ENCODE data around the gene FAM227B. TPM values are rescaled to one million over a fixed set of nuclear protein-coding genes. Genes with fewer than 3 reads are reported as not detected.
A peak's percentile ranks its signal among the peaks of the same experiment; 100 is the strongest.

Gene FAM227B
- total and polyA plus RNA-seq, 3 experiments from 2014 or later = 4.9 to 20.4 (median 5.6) TPM

GRCh38 chr15:49646891-49647290 is 26.3 kb upstream of the FAM227B start:
- no peaks in the 10 kb centered on the region for H3K4me1 ChIP-seq (ENCODE audit: insufficient read depth, low read length)
- no peaks in the 10 kb centered on the region for H3K9me3 ChIP-seq (ENCODE audit: low read length)
- Mint-ChIP-seq H3K27ac (peak overlapping the region in 1 of 8 donors; percentile 86), H3K4me1 (no peaks in the 10 kb centered on the region), H3K27me3 (no peaks in the 10 kb centered on the region), H3K9me3 (peaks cover 0 to 2% (median 0%) of the 10 kb centered on the region in 5 donors), H3K4me3 (no peak overlapping the region), H3K36me3 (peaks cover 0 to 15% (median 3%) of the 10 kb centered on the region in 3 donors)
- H3K27ac ChIP-seq (ENCODE audit: low read depth, low read length) = no peak overlapping the region
- POLR2A ChIA-PET = no interaction called here
- DNase-seq = no peak
- H3K4me3 ChIP-seq (ENCODE audit: low read length) = no peak overlapping the region
- CTCF ChIA-PET = no interaction called here
- H3K36me3 ChIP-seq (ENCODE audit: insufficient read depth, low read length) = no peaks in the 10 kb centered on the region
- H3K27me3 ChIP-seq (ENCODE audit: insufficient read depth, low read length, poor library complexity, severe bottlenecking) = no peaks in the 10 kb centered on the region

GRCh38 chr15:49645941-49646340 is 25.3 kb upstream of the FAM227B start:
- H3K4me1 ChIP-seq (ENCODE audit: insufficient read depth, low read length) = no peaks in the 10 kb centered on the region
- POLR2A ChIA-PET = interaction anchor here (0.7 kb wide), 1 partner anchor 701 kb away, joined by 4 read pairs; no protein-coding TSS in a partner anchor
- H3K27ac ChIP-seq (ENCODE audit: low read depth, low read length) = no peak overlapping the region
- H3K27me3 Mint-ChIP-seq = no peaks in the 10 kb centered on the region
- H3K36me3 ChIP-seq (ENCODE audit: insufficient read depth, low read length) = no peaks in the 10 kb centered on the region
- CTCF ChIA-PET = no interaction called here
- peak overlapping the region in 3 of 8 donors; percentile 16 to 60 (median 42) for H3K27ac Mint-ChIP-seq
- no peaks in the 10 kb centered on the region for H3K4me1 Mint-ChIP-seq
- H3K4me3 ChIP-seq (ENCODE audit: low read length) = no peak overlapping the region
- H3K9me3 ChIP-seq (ENCODE audit: low read length) = no peaks in the 10 kb centered on the region
- H3K27me3 ChIP-seq (ENCODE audit: insufficient read depth, low read length, poor library complexity, severe bottlenecking) = no peaks in the 10 kb centered on the region
- no peaks in the 10 kb centered on the region for H3K9me3 Mint-ChIP-seq
- DNase-seq = no peak
- peaks cover 0 to 19% (median 3%) of the 10 kb centered on the region in 3 donors for H3K36me3 Mint-ChIP-seq
- no peak overlapping the region for H3K4me3 Mint-ChIP-seq

- Histone ChIP-seq H3K4me3 (ENCODE audit: low read length) (no peak overlapping the region), H3K36me3 (ENCODE audit: insufficient read depth, low read length) (no peaks in the 10 kb centered on the region), H3K9me3 (ENCODE audit: low read length) (no peaks in the 10 kb centered on the region), H3K4me1 (ENCODE audit: insufficient read depth, low read length) (no peaks in the 10 kb centered on the region), H3K27me3 (ENCODE audit: insufficient read depth, low read length, poor library complexity, severe bottlenecking) (no peaks in the 10 kb centered on the region), H3K27ac (ENCODE audit: low read depth, low read length) (no peak overlapping the region)
- Mint-ChIP-seq H3K36me3 (peaks cover 0 to 20% (median 1%) of the 10 kb centered on the region in 3 donors), H3K4me3 (no peak overlapping the region), H3K9me3 (no peaks in the 10 kb centered on the region), H3K4me1 (no peaks in the 10 kb centered on the region), H3K27ac (no peak overlapping the region), H3K27me3 (no peaks in the 10 kb centered on the region)
- CTCF ChIA-PET = no interaction called here
- no peak for DNase-seq
- POLR2A ChIA-PET = no interaction called here
These were observed 24.7 kb upstream of the FAM227B start for GRCh38 chr15:49645277-49645676.

- Mint-ChIP-seq H3K9me3 (no peaks in the 10 kb centered on the region), H3K27ac (peak overlapping the region in 2 of 8 donors; percentile 40 to 41), H3K36me3 (peaks cover 0 to 20% (median 1%) of the 10 kb centered on the region in 3 donors), H3K27me3 (no peaks in the 10 kb centered on the region), H3K4me1 (no peaks in the 10 kb centered on the region), H3K4me3 (no peak overlapping the region)
- Histone ChIP-seq H3K36me3 (ENCODE audit: insufficient read depth, low read length) (no peaks in the 10 kb centered on the region), H3K4me3 (ENCODE audit: low read length) (no peak overlapping the region), H3K27ac (ENCODE audit: low read depth, low read length) (no peak overlapping the region), H3K4me1 (ENCODE audit: insufficient read depth, low read length) (no peaks in the 10 kb centered on the region), H3K27me3 (ENCODE audit: insufficient read depth, low read length, poor library complexity, severe bottlenecking) (no peaks in the 10 kb centered on the region), H3K9me3 (ENCODE audit: low read length) (no peaks in the 10 kb centered on the region)
- CTCF ChIA-PET = no interaction called here
- POLR2A ChIA-PET = no interaction called here
- DNase-seq = no peak
These were observed 23.8 kb upstream of the FAM227B start for GRCh38 chr15:49644364-49644794.

- Histone ChIP-seq H3K9me3 (ENCODE audit: low read length) (no peaks in the 10 kb centered on the region), H3K36me3 (ENCODE audit: insufficient read depth, low read length) (no peaks in the 10 kb centered on the region), H3K27ac (ENCODE audit: low read depth, low read length) (no peak overlapping the region), H3K27me3 (ENCODE audit: insufficient read depth, low read length, poor library complexity, severe bottlenecking) (no peaks in the 10 kb centered on the region), H3K4me1 (ENCODE audit: insufficient read depth, low read length) (no peaks in the 10 kb centered on the region), H3K4me3 (ENCODE audit: low read length) (no peak overlapping the region)
- Mint-ChIP-seq H3K36me3 (peaks cover 0 to 44% (median 7%) of the 10 kb centered on the region in 3 donors), H3K9me3 (no peaks in the 10 kb centered on the region), H3K4me1 (peaks cover 0 to 4% (median 0%) of the 10 kb centered on the region in 3 donors), H3K27me3 (no peaks in the 10 kb centered on the region), H3K4me3 (no peak overlapping the region), H3K27ac (peak overlapping the region in 1 of 8 donors; percentile 4)
- CTCF ChIA-PET = no interaction called here
- DNase-seq = no peak
- POLR2A ChIA-PET = no interaction called here
These were observed 17.2 kb upstream of the FAM227B start for GRCh38 chr15:49637857-49638256.

GRCh38 chr15:49628379-49628778 is 7.8 kb upstream of the FAM227B start:
- Histone ChIP-seq H3K9me3 (ENCODE audit: low read length) (peaks cover 3% of the 10 kb centered on the region), H3K27me3 (ENCODE audit: insufficient read depth, low read length, poor library complexity, severe bottlenecking) (no peaks in the 10 kb centered on the region), H3K27ac (ENCODE audit: low read depth, low read length) (no peak overlapping the region), H3K36me3 (ENCODE audit: insufficient read depth, low read length) (peaks cover 5% of the 10 kb centered on the region), H3K4me1 (ENCODE audit: insufficient read depth, low read length) (no peaks in the 10 kb centered on the region), H3K4me3 (ENCODE audit: low read length) (no peak overlapping the region)
- Mint-ChIP-seq H3K27me3 (no peaks in the 10 kb centered on the region), H3K9me3 (peaks cover 0 to 5% (median 0%) of the 10 kb centered on the region in 5 donors), H3K36me3 (peaks cover 8 to 31% (median 12%) of the 10 kb centered on the region in 3 donors), H3K27ac (peak overlapping the region in 1 of 8 donors; percentile 11), H3K4me3 (no peak overlapping the region), H3K4me1 (peaks cover 11 to 22% (median 13%) of the 10 kb centered on the region in 3 donors)
- POLR2A ChIA-PET = no interaction called here
- DNase-seq = no peak
- CTCF ChIA-PET = no interaction called here

- no peak overlapping the region for H3K27ac ChIP-seq (ENCODE audit: low read depth, low read length)
- no peaks in the 10 kb centered on the region for H3K4me1 ChIP-seq (ENCODE audit: insufficient read depth, low read length)
- peaks cover 8 to 30% (median 12%) of the 10 kb centered on the region in 3 donors for H3K36me3 Mint-ChIP-seq
- POLR2A ChIA-PET = no interaction called here
- peaks cover 3% of the 10 kb centered on the region for H3K9me3 ChIP-seq (ENCODE audit: low read length)
- H3K4me3 Mint-ChIP-seq = no peak overlapping the region
- peaks cover 0 to 5% (median 0%) of the 10 kb centered on the region in 5 donors for H3K9me3 Mint-ChIP-seq
- H3K27me3 Mint-ChIP-seq = no peaks in the 10 kb centered on the region
- CTCF ChIA-PET = no interaction called here
- no peak for DNase-seq
- H3K4me3 ChIP-seq (ENCODE audit: low read length) = no peak overlapping the region
- H3K36me3 ChIP-seq (ENCODE audit: insufficient read depth, low read length) = peaks cover 5% of the 10 kb centered on the region
- no peak overlapping the region for H3K27ac Mint-ChIP-seq
- no peaks in the 10 kb centered on the region for H3K27me3 ChIP-seq (ENCODE audit: insufficient read depth, low read length, poor library complexity, severe bottlenecking)
- H3K4me1 Mint-ChIP-seq = peaks cover 16 to 31% (median 22%) of the 10 kb centered on the region in 3 donors
These were observed 6.8 kb upstream of the FAM227B start for GRCh38 chr15:49627407-49627877.

GRCh38 chr15:49625460-49626036 is 4.9 kb upstream of the FAM227B start:
- H3K36me3 Mint-ChIP-seq = peaks cover 8 to 32% (median 12%) of the 10 kb centered on the region in 3 donors
- H3K27me3 Mint-ChIP-seq = peaks cover 0 to 1% of the 10 kb centered on the region in 2 donors
- Histone ChIP-seq H3K27ac (ENCODE audit: low read depth, low read length) (no peak overlapping the region), H3K9me3 (ENCODE audit: low read length) (peaks cover 3% of the 10 kb centered on the region), H3K4me3 (ENCODE audit: low read length) (no peak overlapping the region), H3K36me3 (ENCODE audit: insufficient read depth, low read length) (peaks cover 5% of the 10 kb centered on the region), H3K27me3 (ENCODE audit: insufficient read depth, low read length, poor library complexity, severe bottlenecking) (no peaks in the 10 kb centered on the region), H3K4me1 (ENCODE audit: insufficient read depth, low read length) (peaks cover 10% of the 10 kb centered on the region)
- H3K27ac Mint-ChIP-seq = no peak overlapping the region
- H3K4me3 Mint-ChIP-seq = peak overlapping the region in 1 of 7 donors; percentile 13
- H3K9me3 Mint-ChIP-seq = peaks cover 0 to 5% (median 0%) of the 10 kb centered on the region in 5 donors
- peaks cover 27 to 45% (median 34%) of the 10 kb centered on the region in 3 donors for H3K4me1 Mint-ChIP-seq
- ChIA-PET POLR2A (no interaction called here), CTCF (no interaction called here)
- no peak for DNase-seq
